Ishikawa (cell line): ENCODE results near the gene BLOC1S4.

Experiments used
- CEBPB ChIP-seq: IDR thresholded peaks from 2 replicates; pipeline ENCODE4 v1.6.1; 2012
- CREB1 ChIP-seq: IDR thresholded peaks from 2 replicates; pipeline ENCODE4 v1.6.1; 2012; ENCODE audit warnings: low read depth
- EGR1 ChIP-seq: IDR thresholded peaks from 2 replicates; pipeline ENCODE4 v1.6.1; 2012
- EP300 ChIP-seq: IDR thresholded peaks from 2 replicates; pipeline ENCODE4 v1.6.1; 2012; ENCODE audit warnings: borderline replicate concordance
- FOXM1 ChIP-seq: IDR thresholded peaks from 2 replicates; pipeline ENCODE4 v1.6.1; 2012; ENCODE audit warnings: low read depth, borderline replicate concordance
- RAD21 ChIP-seq: IDR thresholded peaks from 2 replicates; pipeline ENCODE4 v1.6.1; 2012; ENCODE audit warnings: low read depth
- REST ChIP-seq: IDR thresholded peaks from 2 replicates; pipeline ENCODE4 v1.6.1; 2012; ENCODE audit warnings: low read depth, mild to moderate bottlenecking
- TEAD4 ChIP-seq: IDR thresholded peaks from 2 replicates; pipeline ENCODE4 v1.6.1; 2012
- TF ChIP-seq, protein P1 (sequence below): IDR thresholded peaks from 2 replicates; pipeline ENCODE4 v1.6.1; 2012
- TF ChIP-seq, protein P2 (sequence below): IDR thresholded peaks from 2 replicates; pipeline ENCODE4 v1.6.1; 2012

GRCh38 chr4:6688879-6689505 is 27.0 kb upstream of the BLOC1S4 start:
- TF ChIP-seq EGR1 (no peak), CREB1 (no peak), CEBPB (no peak), REST (no peak), EP300 (no peak), TEAD4 (no peak), RAD21 (no peak), FOXM1 (no peak)
- TF ChIP-seq, protein P1, sequence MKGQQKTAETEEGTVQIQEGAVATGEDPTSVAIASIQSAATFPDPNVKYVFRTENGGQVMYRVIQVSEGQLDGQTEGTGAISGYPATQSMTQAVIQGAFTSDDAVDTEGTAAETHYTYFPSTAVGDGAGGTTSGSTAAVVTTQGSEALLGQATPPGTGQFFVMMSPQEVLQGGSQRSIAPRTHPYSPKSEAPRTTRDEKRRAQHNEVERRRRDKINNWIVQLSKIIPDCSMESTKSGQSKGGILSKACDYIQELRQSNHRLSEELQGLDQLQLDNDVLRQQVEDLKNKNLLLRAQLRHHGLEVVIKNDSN = no peak
- TF ChIP-seq, protein P2, sequence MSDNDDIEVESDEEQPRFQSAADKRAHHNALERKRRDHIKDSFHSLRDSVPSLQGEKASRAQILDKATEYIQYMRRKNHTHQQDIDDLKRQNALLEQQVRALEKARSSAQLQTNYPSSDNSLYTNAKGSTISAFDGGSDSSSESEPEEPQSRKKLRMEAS = no peak
